ENCODE data around the gene S100A10. TPM values are rescaled to one million over a fixed set of nuclear protein-coding genes. Genes with fewer than 3 reads are reported as not detected.

S100A10 gene
- total RNA-seq, result 100 to 1,000 TPM; 333 to 424 TPM

- Mint-ChIP-seq H3K36me3 (peaks cover 23% of the 10 kb centered on the region), H3K4me1 (peaks cover 50% of the 10 kb centered on the region), H3K27ac (peak within 1 kb of the TSS; percentile 97), H3K9me3 (ENCODE audit: low read depth) (no peaks in the 10 kb centered on the region), H3K27me3 (peaks cover 2% of the 10 kb centered on the region), H3K4me3 (peak within 1 kb of the TSS; percentile 99)
- ATAC-seq (peak; percentile 86), DNase-seq (peak; percentile 87)
- CTCF ChIA-PET, result interaction anchor here (0.6 to 20.0 kb wide), 7 partner anchors 8 to 105 kb away, joined by 3 to 522 read pairs (median 3); no protein-coding TSS in a partner anchor
These were observed at the start of gene S100A10 for GRCh38 chr1:151993734-151994496. Gene S100A10, minus strand, starts transcription at chr1:151993859. Its CDS starts 7,629 bp downstream, at chr1:151986230.

- Mint-ChIP-seq H3K4me1 (peaks cover 13% of the 10 kb centered on the region), H3K27ac (no peak overlapping the region), H3K27me3 (no peaks in the 10 kb centered on the region), H3K4me3 (no peak overlapping the region), H3K9me3 (ENCODE audit: low read depth) (no peaks in the 10 kb centered on the region), H3K36me3 (no peaks in the 10 kb centered on the region)
- DNase-seq (no peak), ATAC-seq (no peak)
- CTCF ChIA-PET, result interaction anchor here (1.2 to 1.4 kb wide), 2 partner anchors 11 to 147 kb away, joined by 3 read pairs; no protein-coding TSS in a partner anchor
These were observed 48.4 kb upstream of the S100A10 start for GRCh38 chr1:152042030-152042429.

GRCh38 chr1:152039886-152040285 lies 46.2 kb upstream of the S100A10 start:
- Mint-ChIP-seq H3K4me1 (peaks cover 13% of the 10 kb centered on the region), H3K27me3 (no peaks in the 10 kb centered on the region), H3K9me3 (ENCODE audit: low read depth) (no peaks in the 10 kb centered on the region), H3K4me3 (no peak overlapping the region), H3K36me3 (peaks cover 12% of the 10 kb centered on the region), H3K27ac (no peak overlapping the region)
- ATAC-seq, result no peak
- no peak for DNase-seq
- CTCF ChIA-PET, result interaction anchor here (1.4 to 2.1 kb wide), 3 partner anchors 8 to 418 kb away, joined by 4 to 7 read pairs (median 5); no protein-coding TSS in a partner anchor

GRCh38 chr1:152039461-152039860 lies 45.8 kb upstream of the S100A10 start:
- DNase-seq (no peak), ATAC-seq (no peak)
- CTCF ChIA-PET, result interaction anchor here (1.4 to 2.1 kb wide), 3 partner anchors 9 to 419 kb away, joined by 4 to 7 read pairs (median 5); no protein-coding TSS in a partner anchor
- Mint-ChIP-seq H3K27ac (no peak overlapping the region), H3K4me3 (no peak overlapping the region), H3K36me3 (peaks cover 16% of the 10 kb centered on the region), H3K9me3 (ENCODE audit: low read depth) (no peaks in the 10 kb centered on the region), H3K4me1 (peaks cover 17% of the 10 kb centered on the region), H3K27me3 (no peaks in the 10 kb centered on the region)

GRCh38 chr1:152038871-152039270 lies 45.2 kb upstream of the S100A10 start:
- no peaks in the 10 kb centered on the region for H3K27me3 Mint-ChIP-seq
- H3K4me1 Mint-ChIP-seq, result peaks cover 21% of the 10 kb centered on the region
- H3K9me3 Mint-ChIP-seq (ENCODE audit: low read depth), result no peaks in the 10 kb centered on the region
- H3K4me3 Mint-ChIP-seq, result no peak overlapping the region
- peaks cover 19% of the 10 kb centered on the region for H3K36me3 Mint-ChIP-seq
- CTCF ChIA-PET, result interaction anchor here (1.6 to 2.1 kb wide), 2 partner anchors 9 to 420 kb away, joined by 5 to 7 read pairs; no protein-coding TSS in a partner anchor
- ATAC-seq (no peak), DNase-seq (no peak)
- no peak overlapping the region for H3K27ac Mint-ChIP-seq

GRCh38 chr1:152036267-152037216 lies 42.9 kb upstream of the S100A10 start, which contains the start of gene S100A11:
Gene S100A11, minus strand, starts transcription at chr1:152037004. Its CDS starts 89 bp downstream, at chr1:152036915.
- DNase-seq (peak; percentile 82), ATAC-seq (peak; percentile 73)
- Mint-ChIP-seq H3K9me3 (ENCODE audit: low read depth) (no peaks in the 10 kb centered on the region), H3K36me3 (peaks cover 42% of the 10 kb centered on the region), H3K27me3 (no peaks in the 10 kb centered on the region), H3K4me3 (peak within 1 kb of the TSS; percentile 96), H3K27ac (peak within 1 kb of the TSS; percentile 94), H3K4me1 (peaks cover 34% of the 10 kb centered on the region)
- CTCF ChIA-PET, result interaction anchor here (0.8 to 4.5 kb wide), 10 partner anchors 11 to 422 kb away, joined by 3 to 72 read pairs (median 14); no protein-coding TSS in a partner anchor

- no peaks in the 10 kb centered on the region for H3K27me3 Mint-ChIP-seq
- peak overlapping the region; percentile 94 for H3K27ac Mint-ChIP-seq
- H3K9me3 Mint-ChIP-seq (ENCODE audit: low read depth), result no peaks in the 10 kb centered on the region
- DNase-seq (no peak), ATAC-seq (peak; percentile 21)
- peaks cover 36% of the 10 kb centered on the region for H3K4me1 Mint-ChIP-seq
- peaks cover 43% of the 10 kb centered on the region for H3K36me3 Mint-ChIP-seq
- CTCF ChIA-PET, result interaction anchor here (0.9 to 4.5 kb wide), 11 partner anchors 12 to 423 kb away, joined by 3 to 72 read pairs (median 13); no protein-coding TSS in a partner anchor
- peak overlapping the region; percentile 96 for H3K4me3 Mint-ChIP-seq
These were observed 42.0 kb upstream of the S100A10 start for GRCh38 chr1:152035539-152036266.

- Mint-ChIP-seq H3K4me1 (peaks cover 40% of the 10 kb centered on the region), H3K9me3 (ENCODE audit: low read depth) (no peaks in the 10 kb centered on the region), H3K27me3 (no peaks in the 10 kb centered on the region), H3K4me3 (peak overlapping the region; percentile 96), H3K36me3 (peaks cover 49% of the 10 kb centered on the region), H3K27ac (peak overlapping the region; percentile 94)
- peak; percentile 72 for ATAC-seq
- DNase-seq, result peak; percentile 83
- CTCF ChIA-PET, result interaction anchor here (0.6 to 4.5 kb wide), 31 partner anchors 10 to 619 kb away, joined by 3 to 72 read pairs (median 4); partner anchors contain the start of gene S100A10
These were observed 41.2 kb upstream of the S100A10 start for GRCh38 chr1:152034654-152035538.

- DNase-seq (no peak), ATAC-seq (peak; percentile 22)
- Mint-ChIP-seq H3K4me3 (peak overlapping the region; percentile 96), H3K27ac (peak overlapping the region; percentile 94), H3K27me3 (no peaks in the 10 kb centered on the region), H3K4me1 (peaks cover 45% of the 10 kb centered on the region), H3K9me3 (ENCODE audit: low read depth) (no peaks in the 10 kb centered on the region), H3K36me3 (peaks cover 52% of the 10 kb centered on the region)
- CTCF ChIA-PET, result interaction anchor here (1.0 to 4.5 kb wide), 28 partner anchors 9 to 425 kb away, joined by 3 to 72 read pairs (median 5); partner anchors contain the start of gene S100A10
These were observed 40.6 kb upstream of the S100A10 start for GRCh38 chr1:152034324-152034653.

GRCh38 chr1:152029929-152030211 lies 36.2 kb upstream of the S100A10 start:
- ATAC-seq, result no peak
- Mint-ChIP-seq H3K4me1 (peaks cover 40% of the 10 kb centered on the region), H3K27me3 (no peaks in the 10 kb centered on the region), H3K9me3 (ENCODE audit: low read depth) (no peaks in the 10 kb centered on the region), H3K27ac (no peak overlapping the region), H3K4me3 (no peak overlapping the region), H3K36me3 (peaks cover 50% of the 10 kb centered on the region)
- no peak for DNase-seq
- CTCF ChIA-PET, result no interaction called here

GRCh38 chr1:152029144-152029928 lies 35.7 kb upstream of the S100A10 start:
- CTCF ChIA-PET, result no interaction called here
- Mint-ChIP-seq H3K27me3 (no peaks in the 10 kb centered on the region), H3K4me3 (no peak overlapping the region), H3K36me3 (peaks cover 47% of the 10 kb centered on the region), H3K27ac (peak overlapping the region; percentile 69), H3K9me3 (ENCODE audit: low read depth) (no peaks in the 10 kb centered on the region), H3K4me1 (peaks cover 36% of the 10 kb centered on the region)
- peak; percentile 57 for ATAC-seq
- DNase-seq, result no peak
